ENCODE measurements around the gene NKAIN4. TPM values are rescaled to one million over a fixed set of nuclear protein-coding genes. Genes with fewer than 3 reads are reported as not detected.

The NKAIN4 gene
- total and polyA plus RNA-seq, 2 donors (not counting 1 experiment from before 2014, with no cell fraction given): not detected

- WGBS (ENCODE audit: insufficient coverage): 4% methylated on average over 79 of the region's 81 CpGs
- ATAC-seq (ENCODE audit: low read depth) (no peak), DNase-seq (no peak)
- Histone ChIP-seq H3K27me3 (replicated peaks in 1 of 4; ENCODE audit: control extremely low read depth in 1 of 4, control insufficient read depth in 3 of 4, insufficient read depth in 4 of 4, low read length in 3 of 4) (peaks cover 0 to 3% (median 0%) of the 10 kb centered on the region in 4 experiments), H3K79me2 (ENCODE audit: control insufficient read depth, insufficient read depth, low read length) (peaks cover 58% of the 10 kb centered on the region), H4K20me1 (ENCODE audit: control insufficient read depth, insufficient read depth, low read length, poor library complexity, severe bottlenecking) (peaks cover 43% of the 10 kb centered on the region), H3K27ac (ENCODE audit: low read length in 2 of 2) (peak overlapping the region in 1 of 2 donors; percentile 81), H3K36me3 (replicated peaks in 1 of 2; ENCODE audit: control extremely low read depth in 1 of 2, control insufficient read depth in 1 of 2, extremely low read depth in 1 of 2, insufficient read depth in 2 of 2, low read length in 1 of 2) (peaks cover 0 to 31% of the 10 kb centered on the region in 2 experiments), H2AFZ (ENCODE audit: insufficient read depth, low read depth, low read length, poor library complexity, severe bottlenecking) (peak overlapping the region; percentile 67), H3K9me3 (ENCODE audit: control extremely low read depth in 1 of 3, control insufficient read depth in 2 of 3, insufficient read depth in 1 of 3, low read length in 2 of 3) (no peaks in the 10 kb centered on the region), H3K4me3 (ENCODE audit: control extremely low read depth in 1 of 5, extremely low read depth in 1 of 5, insufficient read depth in 1 of 5, low read depth in 2 of 5, low read length in 4 of 5) (peak overlapping the region in 4 of 5 experiments; percentile 51 to 80 (median 70)), H3K4me1 (ENCODE audit: control insufficient read depth in 2 of 2, insufficient read depth in 2 of 2, low read length in 2 of 2) (peaks cover 16 to 30% of the 10 kb centered on the region in 2 donors), H3K9ac (ENCODE audit: low read length) (peak overlapping the region; percentile 82), H3K4me2 (replicated peaks; ENCODE audit: low read depth, low read length, poor library complexity, severe bottlenecking) (peak overlapping the region; percentile 85)
- ChIA-PET CTCF (interaction anchor here (0.7 to 4.7 kb wide), 2 partner anchors 8 to 66 kb away, joined by 3 to 27 read pairs; no protein-coding TSS in a partner anchor), POLR2A (interaction anchor here (0.5 to 0.6 kb wide), 2 partner anchors 16 to 57 kb away, joined by 4 to 5 read pairs; partner anchors contain the start of gene ARFGAP1)
- Mint-ChIP-seq H3K4me1 (peaks cover 40% of the 10 kb centered on the region), H3K4me3 (peak overlapping the region; percentile 88), H3K27ac (peak overlapping the region; percentile 86), H3K27me3 (peaks cover 4% of the 10 kb centered on the region), H3K9me3 (ENCODE audit: insufficient read depth) (no peaks in the 10 kb centered on the region)
- intact Hi-C loops (cut with micrococcal nuclease): loop anchor here (1.0 to 5.0 kb wide), 2 partner anchors 36 to 288 kb away; partner anchors contain the start of gene DIDO1
- no peak for TF ChIP-seq CTCF (IDR thresholded peaks at IDR 0.05)
- no peak for TF ChIP-seq EZH2 (IDR thresholded peaks at IDR 0.05; ENCODE audit: borderline replicate concordance, insufficient read depth, low read depth, low read length, poor library complexity, severe bottlenecking)
Observed at GRCh38 chr20:63215101-63216040, 38.9 kb downstream of the NKAIN4 start.
